Heart left ventricle (tissue), 13 donors: ENCODE data around the gene PNPLA4.

Experiments used
- CTCF ChIP-seq, 12 donors: fragments of 200-600 bp; sonication (generic) in 4 of 12; IDR thresholded peaks; one replicate each; pipeline versions ENCODE4 v1.5.0 to v1.8.0; 2018 to 2022; ENCODE audit warnings: antibody characterized with exemption in 12 of 12, mild to moderate bottlenecking in 5 of 12
- POLR2A ChIP-seq, 2 donors: fragments of 450-650 bp; IDR thresholded peaks; one replicate each; pipeline ENCODE4 v1.6.1; 2017; ENCODE audit warnings: antibody characterized with exemption in 2 of 2, mild to moderate bottlenecking in 2 of 2, moderate library complexity in 2 of 2
- donor health status: ischemic (EF 13 %, LVEDD 7.1; RV severe dilation, severe dysfunction).
- donor health status: DM: no; HTN: yes; CAD: no.
- donor health status: DM: no; HTN: no; CAD: no.
- donor health status: ischemic (EF 25% LVEDD 6.9; RV normal size, moderate dysfunction).
- donor health status: ischemic (EF 25% LVEDD 5.7; RV mildly dilated, moderate dysfunction).
- donor health status: ischemic (EF 35%, LVEDD 5.7; RV mildly dilated, moderate dysfunction).
- donor health status: nonischemic (EF 11% LVEDD 7.7; RV severe dilation, severe dysfunction).
- donor health status: DM: yes; HTN: yes; CAD: no.
- donor health status: PGD.
- donor health status: ischemic (EF 29% LVEDD 5.4; RV normal size, mild dysfunction).
- donor health status: nonischemic (EF 23%, LVEDD 6.1; RV moderate dilation, normal function).

- no peak for TF ChIP-seq CTCF (IDR thresholded peaks at IDR 0.05)
- no peak for TF ChIP-seq POLR2A (IDR thresholded peaks at IDR 0.05)
These were observed 35.3 kb downstream of the PNPLA4 start for GRCh38 chrX:7891928-7892327.
